ENCODE measurements around the gene CPEB3.
A peak's percentile ranks its signal among the peaks of the same experiment; 100 is the strongest.

The CPEB3 gene

GRCh38 chr10:92149261-92149660 lies 141.6 kb downstream of the CPEB3 start:
- Histone ChIP-seq H2BK15ac (ENCODE audit: low read depth, poor library complexity, severe bottlenecking) (no peak overlapping the region), H3K79me1 (replicated peaks; ENCODE audit: low read length, poor library complexity, severe bottlenecking) (no peaks in the 10 kb centered on the region), H3K27ac (ENCODE audit: low read length, poor library complexity, severe bottlenecking) (no peak overlapping the region), H3K18ac (ENCODE audit: low read depth in 1 of 2, low read length in 2 of 2) (no peak overlapping the region), H2AFZ (ENCODE audit: low read depth, low read length) (no peak overlapping the region), H3K23ac (ENCODE audit: low read length in 2 of 2) (no peak overlapping the region), H2BK5ac (ENCODE audit: low read depth, low read length, poor library complexity, severe bottlenecking) (no peak overlapping the region), H2BK12ac (ENCODE audit: low read length in 2 of 2) (no peak overlapping the region), H2BK120ac (ENCODE audit: low read depth, low read length) (no peak overlapping the region), H3K4ac (ENCODE audit: low read depth in 1 of 2, low read length in 2 of 2) (no peak overlapping the region), H3K27me3 (ENCODE audit: control insufficient read depth in 1 of 2, insufficient read depth in 1 of 2, low read length in 2 of 2) (no peaks in the 10 kb centered on the region), H4K8ac (ENCODE audit: low read length) (no peak overlapping the region), H3K4me3 (ENCODE audit: insufficient read depth in 1 of 2, low read depth in 1 of 2, low read length in 2 of 2) (no peak overlapping the region), H3K36me3 (ENCODE audit: control insufficient read depth in 1 of 2, insufficient read depth in 2 of 2, low read depth in 1 of 2, low read length in 2 of 2) (no peaks in the 10 kb centered on the region), H3K4me2 (ENCODE audit: low read length, poor library complexity, severe bottlenecking) (no peak overlapping the region), H3K9me3 (ENCODE audit: control insufficient read depth, low read length) (no peaks in the 10 kb centered on the region), H4K91ac (ENCODE audit: low read length) (no peak overlapping the region), H2AK5ac (ENCODE audit: low read length, severe bottlenecking) (no peak overlapping the region), H3K9ac (ENCODE audit: low read length) (no peak overlapping the region), H3K14ac (ENCODE audit: low read length in 2 of 2) (no peak overlapping the region), H3K4me1 (ENCODE audit: control insufficient read depth, insufficient read depth, low read depth, low read length) (no peaks in the 10 kb centered on the region)
- DNase-seq = no peak
- WGBS = 83% methylated on average over 1 of the region's 1 CpG

- Histone ChIP-seq H3K14ac (ENCODE audit: low read length in 2 of 2) (no peak overlapping the region), H3K9ac (ENCODE audit: low read length) (no peak overlapping the region), H4K91ac (ENCODE audit: low read length) (no peak overlapping the region), H4K8ac (ENCODE audit: low read length) (no peak overlapping the region), H3K4me3 (ENCODE audit: insufficient read depth in 1 of 2, low read depth in 1 of 2, low read length in 2 of 2) (no peak overlapping the region), H2BK12ac (ENCODE audit: low read length in 2 of 2) (no peak overlapping the region), H3K27ac (ENCODE audit: low read length, poor library complexity, severe bottlenecking) (no peak overlapping the region), H3K36me3 (ENCODE audit: control insufficient read depth in 1 of 2, insufficient read depth in 2 of 2, low read depth in 1 of 2, low read length in 2 of 2) (no peaks in the 10 kb centered on the region), H2BK120ac (ENCODE audit: low read depth, low read length) (no peak overlapping the region), H2BK15ac (ENCODE audit: low read depth, poor library complexity, severe bottlenecking) (no peak overlapping the region), H2AFZ (ENCODE audit: low read depth, low read length) (no peak overlapping the region), H3K4me1 (ENCODE audit: control insufficient read depth, insufficient read depth, low read depth, low read length) (no peaks in the 10 kb centered on the region), H2AK5ac (ENCODE audit: low read length, severe bottlenecking) (no peak overlapping the region), H3K9me3 (ENCODE audit: control insufficient read depth, low read length) (no peaks in the 10 kb centered on the region), H3K79me1 (replicated peaks; ENCODE audit: low read length, poor library complexity, severe bottlenecking) (no peaks in the 10 kb centered on the region), H3K23ac (ENCODE audit: low read length in 2 of 2) (no peak overlapping the region), H3K4ac (ENCODE audit: low read depth in 1 of 2, low read length in 2 of 2) (no peak overlapping the region), H3K4me2 (ENCODE audit: low read length, poor library complexity, severe bottlenecking) (no peak overlapping the region), H3K27me3 (ENCODE audit: control insufficient read depth in 1 of 2, insufficient read depth in 1 of 2, low read length in 2 of 2) (no peaks in the 10 kb centered on the region), H3K18ac (ENCODE audit: low read depth in 1 of 2, low read length in 2 of 2) (no peak overlapping the region), H2BK5ac (ENCODE audit: low read depth, low read length, poor library complexity, severe bottlenecking) (no peak overlapping the region)
- DNase-seq = no peak
- 94% methylated on average over 5 of the region's 6 CpGs for WGBS
These were observed 144.1 kb downstream of the CPEB3 start for GRCh38 chr10:92146781-92147180.

GRCh38 chr10:92146107-92146506 lies 144.8 kb downstream of the CPEB3 start:
- no peak overlapping the region for H3K23ac ChIP-seq (ENCODE audit: low read length in 2 of 2)
- no peak overlapping the region for H3K4ac ChIP-seq (ENCODE audit: low read depth in 1 of 2, low read length in 2 of 2)
- no peak overlapping the region for H3K4me2 ChIP-seq (ENCODE audit: low read length, poor library complexity, severe bottlenecking)
- no peak overlapping the region for H2BK12ac ChIP-seq (ENCODE audit: low read length in 2 of 2)
- H3K18ac ChIP-seq (ENCODE audit: low read depth in 1 of 2, low read length in 2 of 2) = no peak overlapping the region
- H3K79me1 ChIP-seq (replicated peaks; ENCODE audit: low read length, poor library complexity, severe bottlenecking) = no peaks in the 10 kb centered on the region
- H3K9ac ChIP-seq (ENCODE audit: low read length) = peak overlapping the region; percentile 46
- no peak overlapping the region for H3K4me3 ChIP-seq (ENCODE audit: insufficient read depth in 1 of 2, low read depth in 1 of 2, low read length in 2 of 2)
- H3K9me3 ChIP-seq (ENCODE audit: control insufficient read depth, low read length) = no peaks in the 10 kb centered on the region
- no peaks in the 10 kb centered on the region for H3K27me3 ChIP-seq (ENCODE audit: control insufficient read depth in 1 of 2, insufficient read depth in 1 of 2, low read length in 2 of 2)
- no peak overlapping the region for H2AFZ ChIP-seq (ENCODE audit: low read depth, low read length)
- no peak overlapping the region for H3K14ac ChIP-seq (ENCODE audit: low read length in 2 of 2)
- H2BK15ac ChIP-seq (ENCODE audit: low read depth, poor library complexity, severe bottlenecking) = no peak overlapping the region
- H3K36me3 ChIP-seq (ENCODE audit: control insufficient read depth in 1 of 2, insufficient read depth in 2 of 2, low read depth in 1 of 2, low read length in 2 of 2) = no peaks in the 10 kb centered on the region
- no peak overlapping the region for H2AK5ac ChIP-seq (ENCODE audit: low read length, severe bottlenecking)
- H3K4me1 ChIP-seq (ENCODE audit: control insufficient read depth, insufficient read depth, low read depth, low read length) = no peaks in the 10 kb centered on the region
- H2BK5ac ChIP-seq (ENCODE audit: low read depth, low read length, poor library complexity, severe bottlenecking) = no peak overlapping the region
- no peak for DNase-seq
- no peak overlapping the region for H2BK120ac ChIP-seq (ENCODE audit: low read depth, low read length)
- no CpG with 5 or more reads among the region's 1 CpG for WGBS
- no peak overlapping the region for H4K8ac ChIP-seq (ENCODE audit: low read length)
- H3K27ac ChIP-seq (ENCODE audit: low read length, poor library complexity, severe bottlenecking) = no peak overlapping the region
- H4K91ac ChIP-seq (ENCODE audit: low read length) = no peak overlapping the region

GRCh38 chr10:92142949-92143348 lies 147.9 kb downstream of the CPEB3 start:
- no peak overlapping the region for H4K8ac ChIP-seq (ENCODE audit: low read length)
- H2AK5ac ChIP-seq (ENCODE audit: low read length, severe bottlenecking) = no peak overlapping the region
- no peak overlapping the region for H3K14ac ChIP-seq (ENCODE audit: low read length in 2 of 2)
- no peaks in the 10 kb centered on the region for H3K36me3 ChIP-seq (ENCODE audit: control insufficient read depth in 1 of 2, insufficient read depth in 2 of 2, low read depth in 1 of 2, low read length in 2 of 2)
- 86% methylated on average over 1 of the region's 3 CpGs for WGBS
- DNase-seq = no peak
- no peak overlapping the region for H2AFZ ChIP-seq (ENCODE audit: low read depth, low read length)
- no peak overlapping the region for H3K4me2 ChIP-seq (ENCODE audit: low read length, poor library complexity, severe bottlenecking)
- no peak overlapping the region for H2BK15ac ChIP-seq (ENCODE audit: low read depth, poor library complexity, severe bottlenecking)
- H3K9ac ChIP-seq (ENCODE audit: low read length) = no peak overlapping the region
- H2BK120ac ChIP-seq (ENCODE audit: low read depth, low read length) = no peak overlapping the region
- H3K4me3 ChIP-seq (ENCODE audit: insufficient read depth in 1 of 2, low read depth in 1 of 2, low read length in 2 of 2) = no peak overlapping the region
- H3K79me1 ChIP-seq (replicated peaks; ENCODE audit: low read length, poor library complexity, severe bottlenecking) = no peaks in the 10 kb centered on the region
- no peak overlapping the region for H3K18ac ChIP-seq (ENCODE audit: low read depth in 1 of 2, low read length in 2 of 2)
- no peak overlapping the region for H2BK12ac ChIP-seq (ENCODE audit: low read length in 2 of 2)
- no peak overlapping the region for H4K91ac ChIP-seq (ENCODE audit: low read length)
- no peaks in the 10 kb centered on the region for H3K9me3 ChIP-seq (ENCODE audit: control insufficient read depth, low read length)
- no peaks in the 10 kb centered on the region for H3K4me1 ChIP-seq (ENCODE audit: control insufficient read depth, insufficient read depth, low read depth, low read length)
- H3K27me3 ChIP-seq (ENCODE audit: control insufficient read depth in 1 of 2, insufficient read depth in 1 of 2, low read length in 2 of 2) = no peaks in the 10 kb centered on the region
- no peak overlapping the region for H2BK5ac ChIP-seq (ENCODE audit: low read depth, low read length, poor library complexity, severe bottlenecking)
- H3K23ac ChIP-seq (ENCODE audit: low read length in 2 of 2) = no peak overlapping the region
- H3K4ac ChIP-seq (ENCODE audit: low read depth in 1 of 2, low read length in 2 of 2) = no peak overlapping the region
- no peak overlapping the region for H3K27ac ChIP-seq (ENCODE audit: low read length, poor library complexity, severe bottlenecking)

All from mesenchymal stem cell (in vitro differentiated cells and primary cell).